ENCODE data around the gene CD177. TPM values are rescaled to one million over a fixed set of nuclear protein-coding genes. Genes with fewer than 3 reads are reported as not detected.

The CD177 gene
- total RNA-seq = 0.09 and 0.14 TPM in 2 replicates

GRCh38 chr19:43353606-43354304, at the start of gene CD177:
Gene CD177, plus strand, starts transcription at chr19:43353686. Its CDS starts 29 bp downstream, at chr19:43353715.

Other genes with a start within 250 kb of the CD177 start
- gene PSG5, start 167.2 kb upstream of the CD177 start, total RNA-seq = 0.35 TPM in 1 of 2 replicates, not detected in the other
- not detected in 2 replicates for gene PSG4, start 148.0 kb upstream of the CD177 start, total RNA-seq
- not detected in 2 replicates for gene PSG9, start 84.2 kb upstream of the CD177 start, total RNA-seq
- gene TEX101, start 61.2 kb downstream of the CD177 start, total RNA-seq = not detected in 2 replicates
- gene LYPD3, start 111.9 kb downstream of the CD177 start, total RNA-seq = 288 and 344 TPM in 2 replicates
- gene PHLDB3, start 151.1 kb downstream of the CD177 start, total RNA-seq = 41.0 and 48.2 TPM in 2 replicates
- gene ETHE1, start 173.5 kb downstream of the CD177 start, total RNA-seq = 138 and 170 TPM in 2 replicates
- gene ZNF575, start 179.5 kb downstream of the CD177 start, total RNA-seq = 0.28 TPM in 1 of 2 replicates, not detected in the other
- gene XRCC1, start 221.8 kb downstream of the CD177 start, total RNA-seq = 23.2 and 28.4 TPM in 2 replicates
- gene PINLYP, start 222.1 kb downstream of the CD177 start, total RNA-seq = 0.98 and 7.4 TPM in 2 replicates
- gene IRGQ, start 242.4 kb downstream of the CD177 start, total RNA-seq = 16.9 and 23.2 TPM in 2 replicates
- gene ZNF576, start 242.9 kb downstream of the CD177 start, total RNA-seq = 10.9 and 12.2 TPM in 2 replicates